HepG2 (cell line): ENCODE measurements around the gene N4BP2. TPM values are rescaled to one million over a fixed set of nuclear protein-coding genes. Genes with fewer than 3 reads are reported as not detected.
A peak's percentile ranks its signal among the peaks of the same experiment; 100 is the strongest.

Experiments
- CREB3 ChIP-seq: sonication (generic); formaldehyde crosslinking; IDR thresholded peaks from 2 replicates; pipeline ENCODE4 v1.5.0; 2020; ENCODE audit warnings: missing genetic modification reagents
- FOXK1 ChIP-seq: sonication (generic); formaldehyde crosslinking; IDR thresholded peaks from 2 replicates; pipeline ENCODE4 v1.4.0; 2020; ENCODE audit warnings: low read depth, missing genetic modification reagents, borderline replicate concordance
- FOXK2 ChIP-seq: fragments of 450-650 bp; IDR thresholded peaks from 2 replicates; pipeline ENCODE4 v1.6.1; 2016
- GPN1 ChIP-seq: sonication (generic); formaldehyde crosslinking; IDR thresholded peaks from 2 replicates; pipeline ENCODE4 v1.5.1; 2020; ENCODE audit warnings: missing genetic modification reagents, borderline replicate concordance
- IKZF4 ChIP-seq: sonication (generic); formaldehyde crosslinking; IDR thresholded peaks from 2 replicates; pipeline ENCODE4 v1.5.1; 2020; ENCODE audit warnings: borderline replicate concordance, mild to moderate bottlenecking, low read depth, missing genetic modification reagents; ENCODE audit errors: not compliant biosample characterization
- KLF6 ChIP-seq: IDR thresholded peaks from 2 replicates; pipeline ENCODE4 v1.8.0; 2016; ENCODE audit warnings: missing biosample characterization, missing genetic modification reagents
- NAIF1 ChIP-seq: sonication (generic); formaldehyde crosslinking; IDR thresholded peaks from 2 replicates; pipeline ENCODE4 v1.5.0; 2020; ENCODE audit warnings: mild to moderate bottlenecking, missing genetic modification reagents, borderline replicate concordance
- RFXAP ChIP-seq: sonication (generic); formaldehyde crosslinking; IDR thresholded peaks from 2 replicates; pipeline ENCODE4 v1.4.0; 2020; ENCODE audit warnings: missing genetic modification reagents, borderline replicate concordance
- TAF1 ChIP-seq: sonication (generic); formaldehyde crosslinking; IDR thresholded peaks from 2 replicates; pipeline ENCODE4 v1.4.0; 2020; ENCODE audit warnings: missing genetic modification reagents
- ZFP36 ChIP-seq: fragments of 150-350 bp; IDR thresholded peaks from 2 replicates; pipeline ENCODE4 v1.6.1; 2018; ENCODE audit warnings: borderline replicate concordance, low read length, low read depth; ENCODE audit not compliant: partially characterized antibody
- ZNF543 ChIP-seq: sonication (generic); formaldehyde crosslinking; IDR thresholded peaks from 2 replicates; pipeline ENCODE4 v1.4.0; 2020; ENCODE audit warnings: mild to moderate bottlenecking, missing genetic modification reagents
- ZNF558 ChIP-seq: sonication (generic); formaldehyde crosslinking; IDR thresholded peaks from 2 replicates; pipeline ENCODE4 v1.9.0; 2022; ENCODE audit warnings: mild to moderate bottlenecking, missing genetic modification reagents, borderline replicate concordance
- ZNF563 ChIP-seq: sonication (generic); formaldehyde crosslinking; IDR thresholded peaks from 2 replicates; pipeline ENCODE4 v1.8.0; 2022; ENCODE audit warnings: mild to moderate bottlenecking, moderate library complexity, missing genetic modification reagents
- ZNF670 ChIP-seq: sonication (generic); formaldehyde crosslinking; IDR thresholded peaks from 2 replicates; pipeline ENCODE4 v1.8.0; 2022; ENCODE audit warnings: mild to moderate bottlenecking, missing genetic modification reagents, borderline replicate concordance
- ZNF841 ChIP-seq: sonication (generic); formaldehyde crosslinking; IDR thresholded peaks from 2 replicates; pipeline ENCODE4 v1.8.1; 2023; ENCODE audit warnings: missing genetic modification reagents, borderline replicate concordance
- ZSCAN12 ChIP-seq: sonication (generic); formaldehyde crosslinking; IDR thresholded peaks from 2 replicates; pipeline ENCODE4 v1.9.0; 2021; ENCODE audit warnings: mild to moderate bottlenecking, missing genetic modification reagents
- polyA plus RNA-seq, 8 experiments: library from polyadenylated mRNA; depleted of rRNA in 3 of 8; stranded (reverse) in 7 of 8; unstranded in 1 of 8; fragments of >200 nt; fragmentation: Illumina TruSeq in 4 of 8; extraction: Trizol in 4 of 8; gene quantifications; 2 replicates each; pipeline versions ENCODE4 v1.2.1 to v1.2.3, GENCODE V29; 2011 to 2016; ENCODE audit warnings: low read depth in 4 of 8, missing spikeins in 1 of 8, mixed read lengths in 1 of 8; ENCODE audit not compliant: insufficient read depth in 1 of 8
- total RNA-seq, 5 experiments: library from RNA; depleted of rRNA; stranded (reverse); fragments of >200 nt; fragmentation: Illumina TruSeq; extraction: Trizol; gene quantifications; 2 replicates each; pipeline ENCODE4 v1.2.3, GENCODE V29; 2016; ENCODE audit warnings: low read depth in 1 of 5
- TF ChIP-seq, protein P1 (sequence below): sonication (generic); formaldehyde crosslinking; IDR thresholded peaks from 2 replicates; pipeline ENCODE4 v1.5.1; 2020; ENCODE audit warnings: mild to moderate bottlenecking, missing genetic modification reagents, moderate library complexity
- TF ChIP-seq, protein P2 (sequence below): sonication (generic); formaldehyde crosslinking; IDR thresholded peaks from 2 replicates; pipeline ENCODE4 v1.4.0; 2020; ENCODE audit warnings: mild to moderate bottlenecking, missing genetic modification reagents

N4BP2 gene
- total and polyA plus RNA-seq, 2 of the 13 experiments (the other 11 are each of a cell fraction or from before 2014, with no cell fraction given), result 5.6 to 12.9 TPM

DNA sequence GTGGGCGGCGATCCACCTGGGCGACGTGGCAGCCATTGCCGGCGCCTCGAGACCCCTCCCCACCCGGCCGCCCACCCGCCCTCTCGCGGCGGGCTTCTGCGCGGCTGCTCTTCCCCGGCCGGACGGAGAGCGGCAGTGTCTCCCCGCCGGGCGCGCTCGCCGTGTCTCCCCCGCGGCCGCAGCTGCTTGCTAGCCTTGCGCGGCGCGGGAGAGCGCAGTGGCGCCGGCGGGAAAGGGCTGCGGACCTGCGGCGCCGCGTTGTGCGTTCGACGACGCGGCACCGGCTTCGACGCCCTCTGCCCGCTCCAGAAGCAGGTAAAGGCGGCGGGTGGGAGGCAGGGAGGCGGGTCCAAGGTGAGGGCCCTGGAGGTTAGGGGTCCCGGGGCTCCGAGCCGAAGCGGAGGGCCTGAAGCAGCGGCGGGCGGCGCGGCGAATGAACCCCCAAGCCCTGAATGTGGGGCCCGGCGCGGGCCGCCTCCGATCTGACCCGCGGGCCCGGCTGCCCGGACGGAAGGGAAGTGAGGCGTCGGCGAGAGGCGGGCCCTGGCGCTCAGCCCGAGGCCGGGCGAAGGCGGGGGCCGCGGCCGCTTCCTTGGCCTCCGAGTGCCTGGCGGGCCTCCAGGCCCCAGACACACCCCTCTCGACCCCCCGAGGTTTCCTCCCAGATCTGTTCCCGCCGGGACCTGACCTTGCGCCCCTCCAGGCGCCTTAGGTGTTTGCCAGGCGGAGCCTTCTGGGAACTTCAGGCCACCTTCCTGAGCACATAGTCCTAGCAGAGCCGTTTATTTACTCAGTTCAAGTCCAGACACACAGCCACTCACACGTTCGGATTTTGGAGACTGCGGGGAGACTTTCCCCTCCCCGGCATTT is at the start of gene N4BP2 (continued):
- 0 out of 2 replicates have a peak, but pooled peaks have one; percentile 60 for TF ChIP-seq ZNF670 (CRISPR knock-in tag)
- TF ChIP-seq, protein P1, sequence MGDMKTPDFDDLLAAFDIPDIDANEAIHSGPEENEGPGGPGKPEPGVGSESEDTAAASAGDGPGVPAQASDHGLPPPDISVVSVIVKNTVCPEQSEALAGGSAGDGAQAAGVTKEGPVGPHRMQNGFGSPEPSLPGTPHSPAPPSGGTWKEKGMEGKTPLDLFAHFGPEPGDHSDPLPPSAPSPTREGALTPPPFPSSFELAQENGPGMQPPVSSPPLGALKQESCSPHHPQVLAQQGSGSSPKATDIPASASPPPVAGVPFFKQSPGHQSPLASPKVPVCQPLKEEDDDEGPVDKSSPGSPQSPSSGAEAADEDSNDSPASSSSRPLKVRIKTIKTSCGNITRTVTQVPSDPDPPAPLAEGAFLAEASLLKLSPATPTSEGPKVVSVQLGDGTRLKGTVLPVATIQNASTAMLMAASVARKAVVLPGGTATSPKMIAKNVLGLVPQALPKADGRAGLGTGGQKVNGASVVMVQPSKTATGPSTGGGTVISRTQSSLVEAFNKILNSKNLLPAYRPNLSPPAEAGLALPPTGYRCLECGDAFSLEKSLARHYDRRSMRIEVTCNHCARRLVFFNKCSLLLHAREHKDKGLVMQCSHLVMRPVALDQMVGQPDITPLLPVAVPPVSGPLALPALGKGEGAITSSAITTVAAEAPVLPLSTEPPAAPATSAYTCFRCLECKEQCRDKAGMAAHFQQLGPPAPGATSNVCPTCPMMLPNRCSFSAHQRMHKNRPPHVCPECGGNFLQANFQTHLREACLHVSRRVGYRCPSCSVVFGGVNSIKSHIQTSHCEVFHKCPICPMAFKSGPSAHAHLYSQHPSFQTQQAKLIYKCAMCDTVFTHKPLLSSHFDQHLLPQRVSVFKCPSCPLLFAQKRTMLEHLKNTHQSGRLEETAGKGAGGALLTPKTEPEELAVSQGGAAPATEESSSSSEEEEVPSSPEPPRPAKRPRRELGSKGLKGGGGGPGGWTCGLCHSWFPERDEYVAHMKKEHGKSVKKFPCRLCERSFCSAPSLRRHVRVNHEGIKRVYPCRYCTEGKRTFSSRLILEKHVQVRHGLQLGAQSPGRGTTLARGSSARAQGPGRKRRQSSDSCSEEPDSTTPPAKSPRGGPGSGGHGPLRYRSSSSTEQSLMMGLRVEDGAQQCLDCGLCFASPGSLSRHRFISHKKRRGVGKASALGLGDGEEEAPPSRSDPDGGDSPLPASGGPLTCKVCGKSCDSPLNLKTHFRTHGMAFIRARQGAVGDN (CRISPR knock-in tag), result peak; percentile 87
- TF ChIP-seq FOXK1 (CRISPR knock-in tag), result peak; percentile 32; the same call in 1 of the 2 replicates
- TF ChIP-seq ZNF543 (CRISPR knock-in tag), result no peak; the same call in 1 of the 2 replicates
- TF ChIP-seq ZFP36, result no peak
- 0 out of 2 replicates have a peak, but pooled peaks have one; percentile 25 for TF ChIP-seq ZSCAN12
- TF ChIP-seq TAF1, result peak; percentile 67
- TF ChIP-seq ZNF563 (CRISPR knock-in tag), result peak; percentile 95
- 0 out of 2 replicates have a peak, but pooled peaks have one; percentile 55 for TF ChIP-seq NAIF1 (CRISPR knock-in tag)
- TF ChIP-seq KLF6 (CRISPR knock-in tag), result peak; percentile 49; the same call in 1 of the 2 replicates
- peak; percentile 39; the same call in 1 of the 2 replicates for TF ChIP-seq ZNF558 (CRISPR knock-in tag)
- TF ChIP-seq IKZF4, result peak; percentile 77
- TF ChIP-seq CREB3, result 0 out of 2 replicates have a peak, but pooled peaks have one; percentile 48
- TF ChIP-seq RFXAP (CRISPR knock-in tag), result peak; percentile 49
- TF ChIP-seq ZNF841, result peak; percentile 93
- TF ChIP-seq GPN1 (CRISPR knock-in tag), result peak; percentile 59; the same call in 1 of the 2 replicates
- TF ChIP-seq, protein P2, sequence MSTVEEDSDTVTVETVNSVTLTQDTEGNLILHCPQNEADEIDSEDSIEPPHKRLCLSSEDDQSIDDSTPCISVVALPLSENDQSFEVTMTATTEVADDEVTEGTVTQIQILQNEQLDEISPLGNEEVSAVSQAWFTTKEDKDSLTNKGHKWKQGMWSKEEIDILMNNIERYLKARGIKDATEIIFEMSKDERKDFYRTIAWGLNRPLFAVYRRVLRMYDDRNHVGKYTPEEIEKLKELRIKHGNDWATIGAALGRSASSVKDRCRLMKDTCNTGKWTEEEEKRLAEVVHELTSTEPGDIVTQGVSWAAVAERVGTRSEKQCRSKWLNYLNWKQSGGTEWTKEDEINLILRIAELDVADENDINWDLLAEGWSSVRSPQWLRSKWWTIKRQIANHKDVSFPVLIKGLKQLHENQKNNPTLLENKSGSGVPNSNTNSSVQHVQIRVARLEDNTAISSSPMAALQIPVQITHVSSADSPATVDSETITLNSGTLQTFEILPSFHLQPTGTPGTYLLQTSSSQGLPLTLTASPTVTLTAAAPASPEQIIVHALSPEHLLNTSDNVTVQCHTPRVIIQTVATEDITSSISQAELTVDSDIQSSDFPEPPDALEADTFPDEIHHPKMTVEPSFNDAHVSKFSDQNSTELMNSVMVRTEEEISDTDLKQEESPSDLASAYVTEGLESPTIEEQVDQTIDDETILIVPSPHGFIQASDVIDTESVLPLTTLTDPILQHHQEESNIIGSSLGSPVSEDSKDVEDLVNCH, result no peak
- TF ChIP-seq FOXK2, result no peak
